Mesenteric fat pad (tissue), 1 donor: Measurements from ENCODE around the gene HDAC5. TPM values are rescaled to one million over a fixed set of nuclear protein-coding genes. Genes with fewer than 3 reads are reported as not detected.
"Not testable (repeated sequence)": the region's sequence is repeated elsewhere in the genome, so short reads cannot be mapped to it uniquely, and the experiment has no call there.

Experiments used
- DNase-seq: peaks from one replicate; pipeline ENCODE4 v3.0.0-alpha.2; 2020; ENCODE audit warnings: low spot score
- total RNA-seq: library from RNA; stranded (reverse); fragmentation: NEBNext Ultra II Directional; extraction: Animal tissue kit (Norgen Biotek cat#: 25700); gene quantifications from one replicate; pipeline ENCODE4 v1.2.1, GENCODE V29; 2021
- donor health status: DM: yes; HTN: yes; CAD: no.

Gene HDAC5
- total RNA-seq, 1 donor from 2014 or later: 34.9 TPM

- no peak for DNase-seq
Observed at GRCh38 chr17:44069974-44070454, 53.4 kb downstream of the HDAC5 start.

GRCh38 chr17:44067545-44067940 lies 55.9 kb downstream of the HDAC5 start:
- DNase-seq: no peak

GRCh38 chr17:44066204-44066930 lies 57.1 kb downstream of the HDAC5 start, which contains the start of gene LSM12:
TSS of gene LSM12 (minus strand) at chr17:44066671. CDS start at chr17:44066587, 84 bp downstream.
- peak; percentile 98 for DNase-seq

- no peak for DNase-seq
Observed at GRCh38 chr17:44065668-44066203, 57.7 kb downstream of the HDAC5 start.

GRCh38 chr17:44063704-44064639 lies 59.5 kb downstream of the HDAC5 start:
- no peak for DNase-seq

- DNase-seq: no peak
Observed at GRCh38 chr17:44062871-44063270, 60.6 kb downstream of the HDAC5 start.

GRCh38 chr17:44061446-44061845 lies 62.0 kb downstream of the HDAC5 start:
- DNase-seq: no peak

- no peak for DNase-seq
Observed at GRCh38 chr17:44059101-44059892, 64.1 kb downstream of the HDAC5 start.

- DNase-seq: no peak
Observed at GRCh38 chr17:44053125-44053872, 70.1 kb downstream of the HDAC5 start.

GRCh38 chr17:44049294-44050060 lies 74.0 kb downstream of the HDAC5 start:
- no peak for DNase-seq

GRCh38 chr17:44046893-44047292 lies 76.5 kb downstream of the HDAC5 start:
- DNase-seq: not testable (repeated sequence)

GRCh38 chr17:44045486-44045885 lies 78.0 kb downstream of the HDAC5 start:
- DNase-seq: no peak

GRCh38 chr17:44044071-44044470 lies 79.4 kb downstream of the HDAC5 start:
- no peak for DNase-seq

- DNase-seq: peak; percentile 43
Observed at GRCh38 chr17:44043272-44043696, 80.2 kb downstream of the HDAC5 start.

- DNase-seq: no peak
Observed at GRCh38 chr17:44039829-44040635, 83.4 kb downstream of the HDAC5 start.

- DNase-seq: no peak
Observed at GRCh38 chr17:44038604-44039011, 84.8 kb downstream of the HDAC5 start.

GRCh38 chr17:44037471-44037870 lies 86.0 kb downstream of the HDAC5 start:
- DNase-seq: no peak

GRCh38 chr17:44034688-44035087 lies 88.8 kb downstream of the HDAC5 start:
- not testable (repeated sequence) for DNase-seq
